ENCODE results near the gene SCUBE1. TPM values are rescaled to one million over a fixed set of nuclear protein-coding genes. Genes with fewer than 3 reads are reported as not detected.

SCUBE1 gene
- total RNA-seq, 1 experiment from 2014 or later = 0.54 TPM

GRCh38 chr22:43153899-43154298 lies 189.3 kb downstream of the SCUBE1 start:
- H3K4me1 Mint-ChIP-seq (ENCODE audit: low read depth, unreplicated experiment) = peaks cover 16% of the 10 kb centered on the region
- CTCF ChIA-PET = interaction anchor here (0.7 kb wide), 2 partner anchors 64 to 220 kb away, joined by 3 to 4 read pairs; no protein-coding TSS in a partner anchor
- BruUV-seq (replicated peaks) = TSS peak; percentile 40
- DNase-seq = no peak
- no peaks in the 10 kb centered on the region for H3K27me3 Mint-ChIP-seq (ENCODE audit: unreplicated experiment)
- peaks cover 44% of the 10 kb centered on the region for H3K36me3 Mint-ChIP-seq (ENCODE audit: insufficient read depth, unreplicated experiment)
- H3K9me3 Mint-ChIP-seq (ENCODE audit: low read depth, unreplicated experiment) = no peaks in the 10 kb centered on the region
- intact Hi-C loops (cut with micrococcal nuclease; ENCODE audit: unreplicated experiment) = no loop called here
- TF ChIP-seq CTCF (IDR thresholded peaks at IDR 0.05; ENCODE audit: unreplicated experiment) = no peak
- no peak overlapping the region for H3K27ac Mint-ChIP-seq (ENCODE audit: unreplicated experiment)
- H3K4me3 Mint-ChIP-seq (ENCODE audit: low read depth, unreplicated experiment) = no peak overlapping the region

- Mint-ChIP-seq H3K27me3 (ENCODE audit: unreplicated experiment) (no peaks in the 10 kb centered on the region), H3K36me3 (ENCODE audit: insufficient read depth, unreplicated experiment) (peaks cover 33% of the 10 kb centered on the region), H3K9me3 (ENCODE audit: low read depth, unreplicated experiment) (no peaks in the 10 kb centered on the region), H3K27ac (ENCODE audit: unreplicated experiment) (peak overlapping the region; percentile 43), H3K4me3 (ENCODE audit: low read depth, unreplicated experiment) (peak overlapping the region; percentile 69), H3K4me1 (ENCODE audit: low read depth, unreplicated experiment) (peaks cover 8% of the 10 kb centered on the region)
- BruUV-seq (replicated peaks) = no TSS peak
- TF ChIP-seq CTCF (IDR thresholded peaks at IDR 0.05; ENCODE audit: unreplicated experiment) = no peak
- CTCF ChIA-PET = interaction anchor here (0.6 to 0.9 kb wide), 3 partner anchors 275 to 464 kb away, joined by 3 to 14 read pairs (median 3); no protein-coding TSS in a partner anchor
- DNase-seq = peak; percentile 70
- intact Hi-C loops (cut with micrococcal nuclease; ENCODE audit: unreplicated experiment) = no loop called here
Observed at GRCh38 chr22:43152357-43153071, 190.7 kb downstream of the SCUBE1 start.

GRCh38 chr22:43152003-43152356 lies 191.2 kb downstream of the SCUBE1 start:
- Mint-ChIP-seq H3K27ac (ENCODE audit: unreplicated experiment) (peak overlapping the region; percentile 43), H3K4me3 (ENCODE audit: low read depth, unreplicated experiment) (peak overlapping the region; percentile 69), H3K4me1 (ENCODE audit: low read depth, unreplicated experiment) (peaks cover 8% of the 10 kb centered on the region), H3K36me3 (ENCODE audit: insufficient read depth, unreplicated experiment) (peaks cover 33% of the 10 kb centered on the region), H3K27me3 (ENCODE audit: unreplicated experiment) (no peaks in the 10 kb centered on the region), H3K9me3 (ENCODE audit: low read depth, unreplicated experiment) (no peaks in the 10 kb centered on the region)
- no peak for TF ChIP-seq CTCF (IDR thresholded peaks at IDR 0.05; ENCODE audit: unreplicated experiment)
- CTCF ChIA-PET = no interaction called here
- no TSS peak for BruUV-seq (replicated peaks)
- DNase-seq = no peak
- intact Hi-C loops (cut with micrococcal nuclease; ENCODE audit: unreplicated experiment) = no loop called here

- no peak for TF ChIP-seq CTCF (IDR thresholded peaks at IDR 0.05; ENCODE audit: unreplicated experiment)
- CTCF ChIA-PET = interaction anchor here (0.6 to 1.5 kb wide), 2 partner anchors 10 to 276 kb away, joined by 3 to 5 read pairs; no protein-coding TSS in a partner anchor
- H3K27me3 Mint-ChIP-seq (ENCODE audit: unreplicated experiment) = no peaks in the 10 kb centered on the region
- peak; percentile 67 for DNase-seq
- peaks cover 8% of the 10 kb centered on the region for H3K4me1 Mint-ChIP-seq (ENCODE audit: low read depth, unreplicated experiment)
- H3K9me3 Mint-ChIP-seq (ENCODE audit: low read depth, unreplicated experiment) = no peaks in the 10 kb centered on the region
- H3K27ac Mint-ChIP-seq (ENCODE audit: unreplicated experiment) = peak within 1 kb of the TSS; percentile 70
- H3K4me3 Mint-ChIP-seq (ENCODE audit: low read depth, unreplicated experiment) = peak within 1 kb of the TSS; percentile 69
- H3K36me3 Mint-ChIP-seq (ENCODE audit: insufficient read depth, unreplicated experiment) = peaks cover 33% of the 10 kb centered on the region
- no TSS peak for BruUV-seq (replicated peaks)
- intact Hi-C loops (cut with micrococcal nuclease; ENCODE audit: unreplicated experiment) = no loop called here
Observed at GRCh38 chr22:43151251-43152002, 191.7 kb downstream of the SCUBE1 start, which contains the start of gene TSPO. Gene TSPO, plus strand, starts transcription at chr22:43151559. Its CDS starts 7,680 bp downstream, at chr22:43159239.
